Activated CD4-positive, alpha-beta T cell treated with anti-CD3 and anti-CD28 coated beads, Interleukin-2, Interleukin-6, amounts not matched to agents 100 ng/mL and 50 ng/mL, durations not matched to agents 16 hours and 8 hours (primary cell): ENCODE results near the gene OBSCN.
A peak's percentile ranks its signal among the peaks of the same experiment; 100 is the strongest.

ENCODE experiments used
- DNase-seq: peaks from one replicate; pipeline ENCODE4 v3.0.0-alpha.2; 2020

OBSCN gene

GRCh38 chr1:228190778-228191177 lies 17.1 kb upstream of the OBSCN start:
- DNase-seq, result no peak

DNA sequence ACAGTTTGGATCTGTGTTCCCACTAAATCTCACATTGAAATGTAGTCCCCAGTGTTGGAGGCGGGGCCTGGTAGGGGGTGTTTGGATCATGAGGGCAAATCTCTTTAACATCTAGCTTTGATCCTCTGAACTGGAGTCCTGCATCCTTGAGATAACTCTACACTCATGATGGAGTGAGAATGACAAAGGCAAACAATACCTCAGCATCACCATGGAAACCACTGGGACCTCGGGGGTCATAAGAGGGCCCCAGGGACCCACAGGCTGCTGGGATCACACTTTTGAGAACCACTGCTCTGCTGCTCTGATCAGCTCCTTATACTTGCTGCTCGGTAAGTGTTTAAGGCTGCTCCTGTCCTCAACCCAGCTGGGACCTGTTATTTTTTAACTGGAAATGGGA lies 13.4 kb upstream of the OBSCN start:
- DNase-seq, result no peak

DNA sequence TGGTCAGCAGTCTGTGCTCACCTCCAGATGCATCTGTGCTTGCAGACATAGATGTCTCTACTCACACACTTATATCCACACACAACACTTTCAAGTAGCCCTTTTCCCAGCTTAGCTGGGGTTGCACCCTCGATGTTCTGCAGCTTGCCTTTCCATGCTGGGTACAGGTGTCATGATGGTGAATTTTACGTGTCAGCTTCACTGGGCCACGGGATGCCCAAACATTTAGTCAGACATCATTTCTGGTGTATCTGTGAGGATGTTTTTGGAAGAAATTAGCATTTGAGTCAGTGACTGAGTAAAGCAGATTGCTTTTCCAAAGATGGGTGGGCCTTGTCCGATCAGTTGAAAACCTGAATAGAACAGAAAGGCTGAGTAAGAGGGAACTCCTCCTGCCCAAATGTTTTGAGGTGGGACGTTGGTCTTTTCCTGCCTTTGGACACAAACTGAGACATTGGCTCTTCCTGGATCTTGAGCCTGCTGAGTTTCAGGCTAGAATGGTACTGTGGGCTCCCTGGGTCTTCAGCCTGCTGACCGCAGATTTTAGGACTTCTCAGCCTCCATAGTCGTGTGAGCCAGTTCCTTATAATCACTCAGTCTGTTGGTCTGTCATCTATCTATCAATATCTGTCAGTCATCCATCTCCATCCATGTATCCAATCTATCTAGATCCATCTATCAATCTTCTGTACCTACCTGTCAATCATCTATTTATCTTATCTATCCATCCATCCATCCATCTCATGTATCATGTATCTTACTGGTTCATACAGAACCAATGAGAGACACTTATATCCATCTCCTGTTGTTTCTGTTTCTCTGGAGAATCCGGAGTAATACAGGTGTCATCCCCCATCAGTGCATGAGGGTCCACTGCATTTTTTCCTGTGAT lies 12.7 kb upstream of the OBSCN start:
- DNase-seq, result no peak

GRCh38 chr1:228197555-228198147 lies 10.2 kb upstream of the OBSCN start:
- DNase-seq, result no peak

DNA sequence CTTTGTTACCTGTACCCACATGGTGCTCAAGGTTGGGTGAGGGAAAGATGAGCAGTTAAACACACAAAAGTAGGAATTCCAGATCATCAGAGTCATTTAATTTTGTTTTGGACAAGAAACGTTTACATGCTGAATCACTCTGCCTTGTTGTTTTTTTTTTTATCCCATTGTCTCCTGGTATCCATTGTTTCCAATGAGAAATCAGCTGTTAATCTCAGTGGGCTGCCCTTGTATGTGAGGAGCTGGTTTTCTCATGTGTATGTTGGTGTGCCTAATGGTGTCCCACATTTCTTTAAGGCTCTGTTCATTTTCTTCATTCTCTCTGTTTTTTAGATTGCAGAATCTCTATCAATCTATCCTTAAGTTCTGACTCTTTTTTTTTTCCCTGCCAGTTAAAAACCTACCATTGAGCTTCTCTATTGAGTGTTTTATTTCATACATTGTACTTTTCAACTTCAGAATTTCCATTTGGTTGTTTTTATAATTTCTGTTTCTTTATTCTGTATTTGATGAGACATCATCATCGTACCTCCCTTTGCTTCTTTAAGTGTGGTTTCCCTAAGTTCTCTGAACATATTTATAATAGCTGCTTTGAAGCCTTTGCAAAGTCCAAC lies 8.8 kb upstream of the OBSCN start:
- no peak for DNase-seq

DNA sequence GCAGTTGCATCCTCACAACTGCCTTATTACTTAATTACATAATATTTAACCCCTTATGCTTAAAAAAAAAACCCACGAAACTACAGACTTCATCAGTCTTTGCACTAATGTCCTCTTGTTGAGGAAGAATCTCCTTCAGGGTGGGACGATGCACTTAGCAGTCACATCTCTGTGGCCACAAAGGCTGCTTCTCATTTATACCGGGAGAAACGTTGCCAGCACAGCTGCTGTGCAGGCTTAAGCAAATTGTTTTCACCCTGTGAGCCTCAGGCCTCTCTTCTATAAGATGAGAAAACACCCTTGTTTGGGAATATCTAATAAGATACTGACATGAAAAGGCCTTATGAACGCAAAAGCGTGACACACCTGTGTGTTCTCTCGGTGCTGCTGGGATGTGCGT lies 2.9 kb upstream of the OBSCN start:
- no peak for DNase-seq

DNA sequence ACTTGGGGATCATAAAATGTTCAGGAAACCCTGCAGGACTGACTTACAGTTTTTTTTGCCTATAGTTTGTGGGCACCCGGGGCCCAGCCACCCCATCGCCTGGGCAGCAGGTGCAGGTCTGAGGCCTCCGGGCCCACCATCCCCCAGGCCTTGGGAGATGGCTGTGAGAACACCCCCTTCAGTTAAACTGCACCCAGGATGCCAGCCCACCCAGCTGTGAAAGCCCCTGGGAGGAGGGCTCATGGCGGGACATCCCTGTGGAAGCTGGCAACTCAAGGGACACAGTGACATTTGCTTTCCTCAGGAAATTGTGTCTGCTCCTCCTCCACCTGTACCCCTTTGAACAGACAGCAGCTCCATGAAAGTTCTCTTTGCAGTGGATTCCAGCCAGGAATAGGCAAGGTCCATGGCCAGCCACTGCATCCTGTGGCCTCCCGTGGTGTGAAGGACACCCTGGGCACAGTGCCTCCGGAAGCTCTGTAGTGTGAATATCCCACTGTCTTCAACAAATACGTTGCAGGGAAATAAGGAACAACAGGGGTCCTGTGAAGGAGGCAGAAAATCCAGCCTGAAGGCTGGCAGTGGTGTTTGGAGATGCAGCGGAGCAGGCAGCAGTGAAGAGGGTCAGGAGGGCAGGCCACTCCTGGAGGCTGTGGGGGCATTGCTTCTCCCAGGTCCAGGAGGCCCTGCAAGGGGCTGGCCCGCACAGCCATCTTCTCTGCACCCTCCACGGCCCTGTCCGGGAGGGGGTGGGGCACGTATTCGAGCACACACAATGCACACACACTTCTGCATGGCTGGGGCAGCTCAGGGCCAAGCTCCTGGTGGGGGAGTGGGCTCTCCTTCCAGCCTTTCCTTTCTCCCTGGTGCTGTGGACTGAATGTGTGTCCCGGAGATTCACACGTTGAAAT lies 2.1 kb upstream of the OBSCN start:
- DNase-seq, result no peak

GRCh38 chr1:228206582-228207351 lies 1.1 kb upstream of the OBSCN start:
- no peak for DNase-seq

GRCh38 chr1:228207381-228207810 lies 448 bp upstream of the OBSCN start:
- DNase-seq, result no peak

- DNase-seq, result no peak
Observed at GRCh38 chr1:228208831-228209551, 1.1 kb downstream of the OBSCN start.

- DNase-seq, result no peak
Observed at GRCh38 chr1:228209657-228210056, 1.8 kb downstream of the OBSCN start.

DNA sequence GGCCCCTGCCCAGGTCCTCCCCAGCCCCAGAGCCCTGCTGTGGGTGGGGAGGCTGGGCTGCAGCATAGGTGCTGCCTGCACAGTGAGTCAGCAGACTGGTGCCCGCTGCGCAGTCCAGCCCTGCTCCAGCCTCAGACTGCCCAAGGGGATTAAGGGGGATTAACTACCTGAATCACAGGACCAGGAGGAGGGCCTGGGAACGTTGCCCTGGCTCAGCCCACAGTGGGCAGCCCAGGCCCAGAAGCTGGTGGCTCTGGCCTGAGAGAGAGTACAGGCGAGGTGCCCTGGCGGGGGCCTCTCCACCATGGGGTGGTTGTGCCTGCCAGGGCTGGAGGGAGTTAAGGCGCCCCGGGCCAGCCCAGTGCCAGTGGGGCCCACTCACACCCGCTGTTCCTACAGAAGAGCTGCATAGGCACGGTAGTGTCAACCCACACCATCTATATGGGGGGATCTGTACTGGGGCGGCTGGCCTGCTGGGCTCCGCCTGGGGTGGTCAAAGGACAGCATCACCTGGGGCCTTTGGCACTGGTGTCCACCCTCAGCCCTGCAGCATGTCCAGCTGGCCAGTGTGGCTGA lies 2.3 kb downstream of the OBSCN start:
- no peak for DNase-seq

DNA sequence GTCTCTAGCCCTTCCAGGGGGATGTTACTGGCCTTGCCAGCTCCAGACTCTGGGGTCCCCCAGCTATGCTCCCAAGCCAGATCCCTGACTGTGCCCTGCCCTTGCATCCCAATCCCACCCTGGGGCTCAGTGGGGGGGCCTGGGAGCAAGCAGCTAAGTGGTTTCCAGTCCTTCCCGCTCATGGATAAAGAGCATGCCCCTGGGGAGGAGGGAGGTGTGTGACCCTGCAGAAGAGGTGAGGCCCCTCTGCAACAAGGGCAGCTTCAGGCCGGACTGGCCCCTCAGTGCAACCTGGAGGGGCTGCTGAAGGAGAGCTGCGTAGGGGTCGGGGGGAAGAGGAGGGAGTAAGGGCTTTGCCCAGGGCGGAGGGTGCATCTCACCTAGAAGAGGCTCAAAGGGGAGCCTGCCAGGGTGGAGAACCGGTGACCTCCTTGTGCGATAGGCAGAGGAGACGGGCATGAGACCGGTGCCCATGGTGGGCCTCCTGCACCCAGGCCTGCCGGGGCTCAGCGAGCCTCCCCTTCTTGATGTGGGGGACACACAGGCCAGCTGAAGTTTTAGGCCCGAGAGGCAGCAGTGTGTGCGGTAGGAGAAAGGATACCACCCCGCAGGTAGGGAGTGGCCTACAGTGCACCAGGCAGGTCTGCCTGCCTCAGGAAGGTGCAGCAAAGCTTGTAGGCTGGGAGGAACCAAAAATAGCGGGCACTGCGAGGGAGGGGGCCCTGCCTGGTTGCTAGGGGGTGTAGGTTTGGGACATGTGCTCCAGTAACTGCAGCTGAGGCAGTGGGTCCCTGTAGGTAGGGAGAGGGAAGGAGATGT lies 3.1 kb downstream of the OBSCN start:
- no peak for DNase-seq

DNA sequence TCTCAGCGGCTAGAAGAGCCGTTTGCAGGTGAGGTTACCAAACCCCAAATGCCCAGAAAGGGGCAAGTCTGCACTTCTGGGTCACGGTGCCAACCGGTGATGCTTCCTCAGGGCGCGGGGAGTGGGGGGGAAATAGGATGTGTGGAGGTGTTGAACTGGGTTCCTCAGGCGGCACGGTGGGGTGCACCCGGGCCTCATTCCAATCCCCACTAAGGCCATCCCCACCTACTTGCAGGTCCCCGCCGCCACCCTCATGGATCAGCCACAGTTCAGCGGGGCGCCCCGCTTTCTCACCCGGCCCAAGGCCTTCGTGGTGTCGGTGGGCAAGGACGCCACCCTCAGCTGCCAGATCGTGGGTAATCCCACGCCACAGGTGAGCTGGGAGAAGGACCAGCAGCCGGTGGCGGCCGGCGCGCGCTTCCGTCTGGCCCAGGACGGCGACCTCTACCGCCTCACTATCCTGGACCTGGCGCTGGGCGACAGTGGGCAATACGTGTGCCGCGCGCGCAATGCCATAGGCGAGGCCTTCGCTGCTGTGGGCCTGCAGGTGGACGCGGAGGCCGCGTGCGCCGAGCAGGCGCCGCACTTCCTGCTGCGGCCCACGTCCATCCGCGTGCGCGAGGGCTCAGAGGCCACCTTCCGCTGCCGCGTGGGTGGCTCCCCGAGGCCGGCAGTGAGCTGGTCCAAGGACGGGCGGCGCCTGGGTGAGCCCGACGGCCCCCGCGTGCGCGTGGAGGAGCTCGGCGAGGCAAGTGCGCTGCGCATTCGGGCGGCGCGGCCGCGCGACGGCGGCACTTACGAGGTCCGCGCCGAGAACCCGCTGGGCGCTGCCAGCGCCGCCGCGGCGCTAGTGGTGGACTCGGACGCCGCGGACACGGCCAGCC lies 3.9 kb downstream of the OBSCN start:
- DNase-seq, result no peak

DNA sequence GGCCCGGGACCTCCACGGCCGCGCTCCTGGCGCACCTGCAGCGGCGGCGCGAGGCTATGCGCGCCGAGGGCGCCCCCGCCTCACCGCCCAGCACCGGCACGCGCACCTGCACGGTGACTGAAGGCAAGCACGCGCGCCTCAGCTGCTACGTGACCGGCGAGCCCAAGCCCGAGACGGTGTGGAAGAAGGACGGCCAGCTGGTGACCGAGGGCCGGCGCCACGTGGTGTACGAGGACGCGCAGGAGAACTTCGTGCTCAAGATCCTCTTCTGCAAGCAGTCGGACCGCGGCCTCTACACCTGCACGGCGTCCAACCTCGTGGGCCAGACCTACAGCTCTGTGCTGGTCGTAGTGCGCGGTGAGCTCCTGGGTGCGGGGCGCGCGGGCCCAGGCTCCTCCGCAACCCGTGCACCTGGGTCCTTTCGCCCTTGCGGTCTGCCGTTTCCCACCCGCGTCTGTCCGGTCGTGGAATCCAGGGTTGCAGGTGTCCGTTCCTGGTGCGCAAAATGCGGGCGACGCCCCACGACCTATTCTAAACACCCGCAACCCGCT lies 4.6 kb downstream of the OBSCN start:
- no peak for DNase-seq

DNA sequence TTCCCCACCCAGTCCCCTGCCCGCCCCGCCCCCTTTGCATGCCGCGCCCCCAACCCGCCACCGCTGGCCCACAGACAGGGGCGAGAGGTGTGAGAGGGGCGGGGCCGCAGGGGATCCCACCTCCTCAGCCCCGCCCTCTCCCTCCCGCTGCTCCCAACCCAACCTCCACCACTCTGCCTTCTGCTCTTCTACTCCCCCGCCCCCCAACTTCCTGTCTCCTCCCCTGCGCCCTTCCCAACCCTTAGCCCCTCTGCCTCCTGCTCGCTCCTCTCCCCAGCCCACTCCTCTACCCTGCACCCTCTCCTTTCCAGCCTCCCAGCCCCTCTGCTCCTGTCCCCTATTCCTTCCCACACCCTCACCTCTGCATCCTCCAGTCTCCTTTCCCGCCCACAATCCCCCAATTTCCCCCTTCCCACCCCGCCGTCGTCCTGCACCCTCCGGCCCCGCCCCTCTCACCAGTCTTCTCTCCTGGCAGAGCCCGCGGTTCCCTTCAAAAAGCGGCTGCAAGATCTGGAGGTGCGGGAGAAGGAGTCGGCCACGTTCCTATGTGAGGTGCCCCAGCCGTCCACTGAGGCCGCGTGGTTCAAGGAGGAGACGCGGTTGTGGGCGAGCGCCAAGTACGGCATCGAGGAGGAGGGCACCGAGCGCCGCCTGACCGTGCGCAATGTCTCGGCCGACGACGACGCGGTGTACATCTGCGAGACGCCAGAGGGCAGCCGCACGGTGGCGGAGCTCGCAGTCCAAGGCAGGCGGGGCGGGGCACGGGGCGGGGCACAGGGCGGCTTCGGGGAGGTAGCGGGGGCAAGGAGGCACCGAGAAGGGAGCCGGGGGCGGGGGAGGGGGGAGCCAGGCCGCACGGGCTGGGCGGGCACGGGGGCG lies 5.4 kb downstream of the OBSCN start:
- DNase-seq, result peak; percentile 91

DNA sequence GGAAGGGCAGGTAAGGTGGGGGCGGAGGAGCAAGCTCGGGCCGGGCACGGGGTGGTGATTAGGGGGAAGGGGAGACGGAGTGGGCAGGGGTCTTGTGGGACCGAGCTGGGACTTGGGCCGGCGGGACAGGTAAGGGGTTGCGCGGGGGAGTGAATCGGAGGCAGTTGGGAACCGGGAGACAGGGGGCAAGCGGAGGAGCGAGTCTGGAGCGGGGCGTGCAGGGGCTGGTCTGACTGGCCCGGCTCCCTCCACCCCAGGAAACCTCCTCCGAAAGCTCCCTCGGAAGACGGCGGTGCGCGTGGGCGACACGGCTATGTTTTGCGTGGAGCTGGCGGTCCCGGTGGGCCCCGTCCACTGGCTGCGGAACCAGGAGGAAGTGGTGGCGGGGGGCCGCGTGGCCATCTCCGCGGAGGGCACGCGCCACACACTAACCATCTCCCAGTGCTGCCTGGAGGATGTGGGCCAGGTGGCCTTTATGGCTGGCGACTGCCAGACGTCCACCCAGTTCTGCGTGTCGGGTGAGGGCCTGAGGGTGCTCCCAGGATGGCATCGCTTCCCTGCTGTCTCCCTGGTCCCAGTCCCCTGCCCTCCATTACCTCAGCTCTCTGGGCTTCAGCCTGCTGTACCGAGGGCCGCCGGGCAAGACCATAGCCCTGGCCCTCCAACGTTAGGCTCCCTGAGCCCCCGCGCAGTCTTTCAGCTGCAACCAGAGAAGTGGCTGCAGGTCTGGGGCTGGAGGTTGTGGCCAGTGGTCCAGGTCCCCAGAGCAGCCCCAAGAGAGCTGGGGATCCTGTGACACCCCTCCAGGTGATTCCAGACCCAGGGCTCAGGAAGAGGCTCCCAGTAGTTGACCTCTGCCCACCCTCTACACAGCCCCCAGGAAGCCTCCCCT lies 6.3 kb downstream of the OBSCN start:
- DNase-seq, result no peak
